IMR-90 (cell line): ENCODE results near the gene DSCAML1. TPM values are rescaled to one million over a fixed set of nuclear protein-coding genes. Genes with fewer than 3 reads are reported as not detected.

Experiments
- ATAC-seq: fragments of 200-7000 bp; cut with Tn5 transposase; 2 replicates; pipeline ENCODE4 v1.9.1; 2020; ENCODE audit warnings: low read depth, mild to moderate bottlenecking, moderate library complexity
- BruUV-seq: library from RNA; stranded (reverse); fragments of 400-500 nt; replicated peaks from 2 replicates; lab custom pipeline; 2021; lab: Mats Ljungman, UMichigan
- CTCF ChIA-PET: fragments of 300-600 bp; formaldehyde crosslinking; extraction: SDS; loops from one replicate; lab custom pipeline; 2021; ENCODE audit warnings: antibody characterized with exemption; lab: Yijun Ruan, JAX
- POLR2A ChIA-PET: fragments of 300-600 bp; sonication (Branson Sonifier 250); formaldehyde crosslinking; loops from one replicate; lab custom pipeline; 2022; ENCODE audit warnings: antibody characterized with exemption; ENCODE audit not compliant: unreplicated experiment; lab: Charles Lee
- DNase-seq: peaks from one replicate; pipeline ENCODE4 v3.0.0; 2013
- H2AFZ ChIP-seq: replicated peaks from 2 replicates; pipeline ENCODE3; 2013; ENCODE audit warnings: low read length, mild to moderate bottlenecking; ENCODE audit not compliant: poor library complexity
- H2AK5ac ChIP-seq: 2 replicates; pipeline ENCODE4 v1.6.1; 2013; ENCODE audit warnings: low read depth, low read length, inconsistent platforms
- H2AK9ac ChIP-seq: replicated peaks from 2 replicates; pipeline ENCODE3; 2013; ENCODE audit warnings: mild to moderate bottlenecking, low read depth, low read length, moderate library complexity; ENCODE audit not compliant: poor library complexity
- H2BK120ac ChIP-seq: 2 replicates; pipeline ENCODE4 v1.6.1; 2013; ENCODE audit warnings: low read depth, low read length, inconsistent platforms
- H2BK15ac ChIP-seq: 3 replicates; pipeline ENCODE4 v1.6.1; 2013; ENCODE audit warnings: low read depth, low read length, inconsistent platforms
- H2BK20ac ChIP-seq: 2 replicates; pipeline ENCODE4 v1.6.1; 2013; ENCODE audit warnings: low read depth, mild to moderate bottlenecking, inconsistent platforms, low read length, moderate library complexity
- H2BK5ac ChIP-seq: 2 replicates; pipeline ENCODE4 v1.6.1; 2013; ENCODE audit warnings: mild to moderate bottlenecking, low read depth, low read length, inconsistent platforms; ENCODE audit not compliant: poor library complexity, severe bottlenecking
- H3K14ac ChIP-seq: replicated peaks from 2 replicates; pipeline ENCODE4 v1.6.1; 2013; ENCODE audit warnings: low read depth, low read length, inconsistent platforms
- H3K18ac ChIP-seq: 2 replicates; pipeline ENCODE4 v1.6.1; 2013; ENCODE audit warnings: low read depth, low read length, control low read depth
- H3K23ac ChIP-seq: 2 replicates; pipeline ENCODE4 v1.6.1; 2013; ENCODE audit warnings: low read depth, low read length, inconsistent platforms
- H3K27ac ChIP-seq: 2 replicates; pipeline ENCODE4 v1.5.1; 2013; ENCODE audit warnings: mild to moderate bottlenecking, control low read depth, low read length; ENCODE audit not compliant: insufficient read depth
- H3K27me3 ChIP-seq: 2 replicates; pipeline ENCODE4 v1.6.1; 2013; ENCODE audit warnings: low read length; ENCODE audit not compliant: control insufficient read depth, insufficient read depth
- H3K36me3 ChIP-seq: 2 replicates; pipeline ENCODE4 v1.6.1; 2013; ENCODE audit warnings: low read length, mixed read lengths; ENCODE audit not compliant: control insufficient read depth, insufficient read depth
- H3K4ac ChIP-seq: 2 replicates; pipeline ENCODE4 v1.6.1; 2013; ENCODE audit warnings: low read depth, low read length, inconsistent platforms
- H3K4me1 ChIP-seq: 2 replicates; pipeline ENCODE4 v1.6.1; 2013; ENCODE audit warnings: low read length, mixed read lengths; ENCODE audit not compliant: control insufficient read depth, insufficient read depth
- H3K4me2 ChIP-seq: 2 replicates; pipeline ENCODE4 v1.6.1; 2013; ENCODE audit warnings: low read depth, mild to moderate bottlenecking, control low read depth, low read length, moderate library complexity
- H3K4me3 ChIP-seq: 2 replicates; pipeline ENCODE4 v1.5.1; 2013; ENCODE audit warnings: low read depth, mild to moderate bottlenecking, control low read depth, low read length, moderate library complexity; ENCODE audit not compliant: insufficient read depth
- H3K56ac ChIP-seq: 2 replicates; pipeline ENCODE4 v1.6.1; 2013; ENCODE audit warnings: low read length, inconsistent platforms; ENCODE audit not compliant: insufficient read depth; ENCODE audit errors: extremely low read depth
- H3K79me1 ChIP-seq, 2 experiments: 2 replicates each; pipeline ENCODE4 v1.6.1; 2013; ENCODE audit warnings: low read length in 2 of 2, inconsistent platforms in 1 of 2, low read depth in 1 of 2
- H3K9ac ChIP-seq: 2 replicates; pipeline ENCODE4 v1.6.1; 2013; ENCODE audit warnings: low read depth, low read length, control low read depth
- H3K9me1 ChIP-seq: 2 replicates; pipeline ENCODE4 v1.6.1; 2013; ENCODE audit warnings: low read length, inconsistent platforms; ENCODE audit not compliant: insufficient read depth
- H3K9me3 ChIP-seq: 2 replicates; pipeline ENCODE4 v1.6.1; 2013; ENCODE audit warnings: low read length; ENCODE audit not compliant: control insufficient read depth, insufficient read depth
- H4K20me1 ChIP-seq: 2 replicates; pipeline ENCODE4 v1.6.1; 2013; ENCODE audit warnings: low read length, inconsistent platforms; ENCODE audit not compliant: insufficient read depth
- H4K5ac ChIP-seq: 2 replicates; pipeline ENCODE4 v1.6.1; 2013; ENCODE audit warnings: mild to moderate bottlenecking, low read depth, low read length, control low read depth
- H4K8ac ChIP-seq, 2 experiments: 2 replicates each; pipeline ENCODE4 v1.6.1; 2013; ENCODE audit warnings: low read depth in 2 of 2, low read length in 2 of 2, control low read depth in 1 of 2, inconsistent platforms in 1 of 2
- H4K91ac ChIP-seq: 2 replicates; pipeline ENCODE4 v1.6.1; 2013; ENCODE audit warnings: low read depth, low read length, inconsistent platforms; ENCODE audit not compliant: insufficient read depth
- RCOR1 ChIP-seq: IDR thresholded peaks from 2 replicates; pipeline ENCODE4 v1.6.1; 2012; ENCODE audit warnings: mild to moderate bottlenecking, low read length, improper control_type of control experiment; ENCODE audit not compliant: insufficient replicate concordance
- SMC3 ChIP-seq: fragments of 150-350 bp; IDR thresholded peaks from 2 replicates; pipeline ENCODE4 v1.6.1; 2016; ENCODE audit warnings: low read depth, mild to moderate bottlenecking, antibody characterized with exemption, low read length, moderate library complexity
- WGBS, 2 experiments: methylation state at CpG; one replicate each; pipeline versions ENCODE4 v1.1.5 to v1.1.7; 2013; ENCODE audit warnings: missing lambda C conversion rate in 2 of 2; ENCODE audit not compliant: insufficient read length in 1 of 2; ENCODE audit errors: extremely low coverage in 2 of 2; 5-methylcytosine and 5-hydroxymethylcytosine counted together
- dilution Hi-C: fragments of 300-500 bp; cut with HindIII; formaldehyde crosslinking; loops from one replicate; pipeline ENCODE4 v1.14.3; 2018; ENCODE audit warnings: low sequenced_read_pairs; ENCODE audit not compliant: unreplicated experiment
- in situ Hi-C: fragments of 300-500 bp; cut with MboI; formaldehyde crosslinking; loops from 3 replicates; pipeline ENCODE4 v1.14.3; 2019; ENCODE audit warnings: low sequenced_read_pairs, inconsistent platforms, mixed read lengths
- intact Hi-C: fragments of 100-400 bp; cut with micrococcal nuclease; formaldehyde crosslinking; loops from 2 replicates; pipeline ENCODE4 v1.10.0; 2022
- polyA plus RNA-seq, 3 experiments: library from polyadenylated mRNA; depleted of rRNA; stranded (reverse); fragments of >200 nt; gene quantifications; 2 replicates each; pipeline ENCODE4 v1.2.3, GENCODE V29; 2012; ENCODE audit warnings: low replicate concordance in 1 of 3
- total RNA-seq: library from RNA; depleted of rRNA; stranded (reverse); fragments of >200 nt; gene quantifications from 2 replicates; pipeline ENCODE4 v1.2.3, GENCODE V29; 2012

Gene DSCAML1
- total and polyA plus RNA-seq, 2 of the 4 experiments (the other 2 are of a cell fraction) = not detected

- Histone ChIP-seq H3K4me1 (no peaks in the 10 kb centered on the region), H2BK5ac (no peak overlapping the region), H3K56ac (no peak overlapping the region), H3K79me1 (no peaks in the 10 kb centered on the region), H4K8ac (no peak overlapping the region), H3K9me1 (no peaks in the 10 kb centered on the region), H3K4me2 (no peak overlapping the region), H2AFZ (no peak overlapping the region), H3K4me3 (no peak overlapping the region), H2BK20ac (no peak overlapping the region), H3K9ac (no peak overlapping the region), H3K14ac (no peak overlapping the region), H3K18ac (no peak overlapping the region), H3K27me3 (peaks cover 7% of the 10 kb centered on the region), H3K27ac (no peak overlapping the region), H3K4ac (no peak overlapping the region), H4K20me1 (no peaks in the 10 kb centered on the region), H4K5ac (no peak overlapping the region), H2BK120ac (no peak overlapping the region), H2AK5ac (no peak overlapping the region), H3K9me3 (no peaks in the 10 kb centered on the region), H2AK9ac (peak overlapping the region; percentile 39), H3K23ac (no peak overlapping the region), H4K91ac (no peak overlapping the region), H2BK15ac (no peak overlapping the region), H3K36me3 (no peaks in the 10 kb centered on the region)
- no TSS peak for BruUV-seq
- ChIA-PET CTCF (interaction anchor here (0.6 to 1.0 kb wide), 2 partner anchors 10 to 413 kb away, joined by 3 to 6 read pairs; no protein-coding TSS in a partner anchor), POLR2A (no interaction called here)
- intact Hi-C loops = no loop called here
- ATAC-seq (no peak), DNase-seq (no peak)
- in situ Hi-C loops = no loop called here
- dilution Hi-C loops = no loop called here
- 71% methylated on average over 1 of the region's 11 CpGs; no CpG with 5 or more reads in 1 of the 2 experiments for WGBS, 2 experiments
- TF ChIP-seq SMC3 (no peak), RCOR1 (no peak)
Observed at GRCh38 chr11:117631336-117632140, 165.5 kb downstream of the DSCAML1 start.
